ENCODE data around the gene WDR93. TPM values are rescaled to one million over a fixed set of nuclear protein-coding genes. Genes with fewer than 3 reads are reported as not detected.

Gene WDR93
- total and polyA plus RNA-seq, 4 donors: 0.08 TPM; not detected in 2

- Histone ChIP-seq H3K4me3 (ENCODE audit: low read depth in 1 of 3, low read length in 3 of 3) (peak within 1 kb of the TSS; percentile 46 to 72 (median 67)), H3K36me3 (ENCODE audit: control insufficient read depth in 4 of 4, insufficient read depth in 3 of 4, low read depth in 1 of 4, low read length in 3 of 4) (no peaks in the 10 kb centered on the region), H3K9me3 (ENCODE audit: control insufficient read depth in 4 of 4, low read length in 3 of 4) (no peaks in the 10 kb centered on the region), H3K27me3 (ENCODE audit: control insufficient read depth in 4 of 4, insufficient read depth in 4 of 4, low read length in 3 of 4) (no peaks in the 10 kb centered on the region), H3K4me1 (ENCODE audit: control insufficient read depth in 4 of 4, insufficient read depth in 4 of 4, low read length in 3 of 4) (peaks cover 0 to 17% (median 6%) of the 10 kb centered on the region in 4 donors), H3K9ac (ENCODE audit: low read depth in 1 of 2, low read length in 2 of 2) (peak within 1 kb of the TSS in 1 of 2 donors; percentile 49), H3K27ac (ENCODE audit: low read depth in 1 of 2, low read length in 2 of 2) (peak within 1 kb of the TSS in 1 of 2 donors; percentile 39)
- TF ChIP-seq EGR1 (IDR thresholded peaks at IDR 0.05; ENCODE audit: low read depth in 2 of 2) (no peak), RAD21 (IDR thresholded peaks at IDR 0.05) (peak; percentile 57 to 77), SP1 (IDR thresholded peaks at IDR 0.05) (no peak), REST (IDR thresholded peaks at IDR 0.05) (no peak), CTCF (IDR thresholded peaks at IDR 0.05; ENCODE audit: low read depth, low read length, missing input control) (peak; percentile 77)
- 3% methylated on average over 114 of the region's 114 CpGs for WGBS
- DNase-seq (ENCODE audit: low spot score): peak; percentile 86
Measured at GRCh38 chr15:89750560-89751542, 60.2 kb downstream of the WDR93 start, which contains the start of gene MESP1. Gene MESP1 (minus strand): TSS chr15:89751249. CDS start chr15:89751231, 18 bp downstream.

GRCh38 chr15:89751748-89752147 is 61.1 kb downstream of the WDR93 start:
- no peak overlapping the region for H3K9ac ChIP-seq (ENCODE audit: low read depth in 1 of 2, low read length in 2 of 2)
- no peak for DNase-seq (ENCODE audit: low spot score)
- H3K4me1 ChIP-seq (ENCODE audit: control insufficient read depth in 4 of 4, insufficient read depth in 4 of 4, low read length in 3 of 4): peaks cover 0 to 17% (median 6%) of the 10 kb centered on the region in 4 donors
- 92% methylated on average over 5 of the region's 5 CpGs for WGBS
- no peaks in the 10 kb centered on the region for H3K9me3 ChIP-seq (ENCODE audit: control insufficient read depth in 4 of 4, low read length in 3 of 4)
- no peak overlapping the region for H3K4me3 ChIP-seq (ENCODE audit: low read depth in 1 of 3, low read length in 3 of 3)
- H3K27me3 ChIP-seq (ENCODE audit: control insufficient read depth in 4 of 4, insufficient read depth in 4 of 4, low read length in 3 of 4): no peaks in the 10 kb centered on the region
- no peaks in the 10 kb centered on the region for H3K36me3 ChIP-seq (ENCODE audit: control insufficient read depth in 4 of 4, insufficient read depth in 3 of 4, low read depth in 1 of 4, low read length in 3 of 4)
- no peak for TF ChIP-seq REST (IDR thresholded peaks at IDR 0.05)
- no peak for TF ChIP-seq HNF4A (conservative IDR thresholded peaks at IDR 0.05)
- no peak for TF ChIP-seq CTCF (IDR thresholded peaks at IDR 0.05; ENCODE audit: low read depth, low read length, missing input control)
- TF ChIP-seq GABPA (IDR thresholded peaks at IDR 0.05 in 1 of 2, conservative IDR thresholded peaks at IDR 0.05 in 1 of 2): no peak
- no peak for TF ChIP-seq FOXA2 (IDR thresholded peaks at IDR 0.05)
- H3K27ac ChIP-seq (ENCODE audit: low read depth in 1 of 2, low read length in 2 of 2): no peak overlapping the region
